ENCODE measurements around the gene SUSD4.

GRCh38 chr1:223242971-223243370 lies 121.0 kb downstream of the SUSD4 start:
- TF ChIP-seq NELFE (IDR thresholded peaks at IDR 0.05; ENCODE audit: insufficient read depth, insufficient read length) (no peak), CHD1 (IDR thresholded peaks at IDR 0.05; ENCODE audit: low read length) (no peak), RCOR1 (IDR thresholded peaks at IDR 0.05; ENCODE audit: borderline replicate concordance in 1 of 2, low read depth in 2 of 2, low read length in 2 of 2) (no peak), SIN3B (IDR thresholded peaks at IDR 0.05; ENCODE audit: low read depth) (no peak), SRF (CRISPR knock-in tag; IDR thresholded peaks at IDR 0.05) (no peak), TCF7 (IDR thresholded peaks at IDR 0.05; ENCODE audit: borderline replicate concordance) (no peak), ZNF398 (CRISPR knock-in tag; IDR thresholded peaks at IDR 0.05) (no peak), POLR2A (conservative IDR thresholded peaks at IDR 0.05) (no peak)

Measured in K562 (cell line).